Astrocyte (in vitro differentiated cells and primary cell): Measurements from ENCODE around the gene MBTD1. TPM values are rescaled to one million over a fixed set of nuclear protein-coding genes. Genes with fewer than 3 reads are reported as not detected.

Experiments
- DNase-seq: peaks from one replicate; pipeline ENCODE4 v3.0.0-alpha.2; 2010; ENCODE audit warnings: low read depth
- FAIRE-seq: peaks from 2 replicates; lab custom pipeline; 2011; peaks lifted over from hg19 to GRCh38; lab: Jason Lieb, UNC
- H2AFZ ChIP-seq: 2 replicates; pipeline ENCODE4 v1.6.0; 2012; ENCODE audit warnings: low read depth, low read length, inconsistent platforms
- H3K27ac ChIP-seq: 2 replicates; pipeline ENCODE4 v1.5.1; 2011; ENCODE audit warnings: low read depth, low read length, inconsistent platforms
- H3K27me3 ChIP-seq: 2 replicates; pipeline ENCODE4 v1.6.0; 2011; ENCODE audit warnings: low read length, inconsistent platforms; ENCODE audit not compliant: insufficient read depth
- H3K36me3 ChIP-seq: 2 replicates; pipeline ENCODE4 v1.5.1; 2011; ENCODE audit warnings: low read length, inconsistent platforms; ENCODE audit not compliant: insufficient read depth
- H3K4me1 ChIP-seq: 2 replicates; pipeline ENCODE4 v1.5.1; 2011; ENCODE audit warnings: low read length, inconsistent platforms; ENCODE audit not compliant: insufficient read depth
- H3K4me2 ChIP-seq: 2 replicates; pipeline ENCODE4 v1.6.0; 2012; ENCODE audit warnings: low read length, inconsistent platforms
- H3K4me3 ChIP-seq: 2 replicates; pipeline ENCODE4 v1.5.1; 2011; ENCODE audit warnings: low read depth, mild to moderate bottlenecking, low read length, inconsistent platforms; ENCODE audit not compliant: insufficient read depth
- H3K79me2 ChIP-seq: 2 replicates; pipeline ENCODE4 v1.6.0; 2012; ENCODE audit warnings: mild to moderate bottlenecking, low read length, inconsistent platforms; ENCODE audit not compliant: insufficient read depth
- H3K9ac ChIP-seq: 2 replicates; pipeline ENCODE4 v1.6.0; 2012; ENCODE audit warnings: mild to moderate bottlenecking, low read length, inconsistent platforms
- H3K9me3 ChIP-seq: 2 replicates; pipeline ENCODE4 v1.5.1; 2012; ENCODE audit warnings: low read depth, mild to moderate bottlenecking, low read length, inconsistent platforms; ENCODE audit not compliant: insufficient read depth
- H4K20me1 ChIP-seq: 2 replicates; pipeline ENCODE4 v1.6.0; 2012; ENCODE audit warnings: low read length, inconsistent platforms; ENCODE audit not compliant: insufficient read depth
- H3K27ac Mint-ChIP-seq: one replicate; pipeline ENCODE4 v1.8.0; 2021; ENCODE audit warnings: mild to moderate bottlenecking, mixed read lengths; ENCODE audit not compliant: unreplicated experiment
- H3K27me3 Mint-ChIP-seq: one replicate; pipeline ENCODE4 v1.8.0; 2021; ENCODE audit warnings: low read depth, mixed read lengths; ENCODE audit not compliant: unreplicated experiment
- H3K36me3 Mint-ChIP-seq: one replicate; pipeline ENCODE4 v1.8.0; 2021; ENCODE audit warnings: low read depth, mixed read lengths; ENCODE audit not compliant: unreplicated experiment
- H3K4me1 Mint-ChIP-seq: one replicate; pipeline ENCODE4 v1.8.0; 2021; ENCODE audit warnings: low read depth, mixed read lengths; ENCODE audit not compliant: unreplicated experiment
- H3K4me3 Mint-ChIP-seq: one replicate; pipeline ENCODE4 v1.8.0; 2021; ENCODE audit warnings: mild to moderate bottlenecking, moderate library complexity, mixed read lengths; ENCODE audit not compliant: unreplicated experiment
- H3K9me3 Mint-ChIP-seq: one replicate; pipeline ENCODE4 v1.8.0; 2021; ENCODE audit warnings: mild to moderate bottlenecking, mixed read lengths; ENCODE audit not compliant: unreplicated experiment
- EZH2 ChIP-seq: IDR thresholded peaks from 2 replicates; pipeline ENCODE4 v1.6.1; 2012; ENCODE audit warnings: mild to moderate bottlenecking, low read length, inconsistent platforms; ENCODE audit not compliant: insufficient read depth
- total RNA-seq: library from RNA; stranded (reverse); gene quantifications from 2 replicates; pipeline ENCODE4 v1.2.1, GENCODE V29; 2021
- TF ChIP-seq, protein P1 (sequence below): IDR thresholded peaks from 2 replicates; pipeline ENCODE4 v1.5.1; 2011; ENCODE audit warnings: low read depth, mild to moderate bottlenecking, inconsistent platforms, low read length, moderate library complexity; ENCODE audit not compliant: insufficient read depth

The MBTD1 gene
- total RNA-seq, 1 donor from 2014 or later = 11.1 TPM

DNA sequence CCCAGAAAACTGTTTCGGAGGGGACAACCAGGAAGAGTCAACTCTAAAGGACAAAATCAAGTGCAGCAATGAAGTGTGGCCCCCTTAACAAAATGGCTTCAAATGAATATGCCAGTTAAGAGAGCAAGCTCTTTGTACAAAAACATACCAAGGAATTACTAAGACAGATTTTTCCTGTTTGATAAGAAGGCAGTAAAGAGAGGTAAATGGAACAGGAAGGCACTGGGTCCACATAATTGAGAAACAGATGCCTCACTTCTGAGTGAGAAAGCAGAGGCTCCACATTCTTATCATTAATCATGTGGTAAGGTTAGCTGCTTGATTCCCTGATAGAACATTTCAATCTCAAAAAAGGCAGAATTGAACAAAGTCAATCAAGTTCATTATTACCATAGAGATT, 44.9 kb downstream of the MBTD1 start:
- Histone ChIP-seq H4K20me1 (no peaks in the 10 kb centered on the region), H3K27ac (no peak overlapping the region), H2AFZ (no peak overlapping the region), H3K9ac (no peak overlapping the region), H3K4me3 (no peak overlapping the region), H3K27me3 (no peaks in the 10 kb centered on the region), H3K36me3 (peaks cover 11% of the 10 kb centered on the region), H3K79me2 (no peaks in the 10 kb centered on the region), H3K9me3 (no peaks in the 10 kb centered on the region), H3K4me1 (no peaks in the 10 kb centered on the region), H3K4me2 (no peak overlapping the region)
- FAIRE-seq (no peak), DNase-seq (no peak)
- no peak overlapping the region for H3K4me3 Mint-ChIP-seq
- H3K4me1 Mint-ChIP-seq = no peaks in the 10 kb centered on the region
- H3K27me3 Mint-ChIP-seq = no peaks in the 10 kb centered on the region
- H3K36me3 Mint-ChIP-seq = peaks cover 3% of the 10 kb centered on the region
- no peak for TF ChIP-seq EZH2
- TF ChIP-seq, protein P1, sequence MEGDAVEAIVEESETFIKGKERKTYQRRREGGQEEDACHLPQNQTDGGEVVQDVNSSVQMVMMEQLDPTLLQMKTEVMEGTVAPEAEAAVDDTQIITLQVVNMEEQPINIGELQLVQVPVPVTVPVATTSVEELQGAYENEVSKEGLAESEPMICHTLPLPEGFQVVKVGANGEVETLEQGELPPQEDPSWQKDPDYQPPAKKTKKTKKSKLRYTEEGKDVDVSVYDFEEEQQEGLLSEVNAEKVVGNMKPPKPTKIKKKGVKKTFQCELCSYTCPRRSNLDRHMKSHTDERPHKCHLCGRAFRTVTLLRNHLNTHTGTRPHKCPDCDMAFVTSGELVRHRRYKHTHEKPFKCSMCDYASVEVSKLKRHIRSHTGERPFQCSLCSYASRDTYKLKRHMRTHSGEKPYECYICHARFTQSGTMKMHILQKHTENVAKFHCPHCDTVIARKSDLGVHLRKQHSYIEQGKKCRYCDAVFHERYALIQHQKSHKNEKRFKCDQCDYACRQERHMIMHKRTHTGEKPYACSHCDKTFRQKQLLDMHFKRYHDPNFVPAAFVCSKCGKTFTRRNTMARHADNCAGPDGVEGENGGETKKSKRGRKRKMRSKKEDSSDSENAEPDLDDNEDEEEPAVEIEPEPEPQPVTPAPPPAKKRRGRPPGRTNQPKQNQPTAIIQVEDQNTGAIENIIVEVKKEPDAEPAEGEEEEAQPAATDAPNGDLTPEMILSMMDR = no peak
- no peaks in the 10 kb centered on the region for H3K9me3 Mint-ChIP-seq
- no peak overlapping the region for H3K27ac Mint-ChIP-seq

DNA sequence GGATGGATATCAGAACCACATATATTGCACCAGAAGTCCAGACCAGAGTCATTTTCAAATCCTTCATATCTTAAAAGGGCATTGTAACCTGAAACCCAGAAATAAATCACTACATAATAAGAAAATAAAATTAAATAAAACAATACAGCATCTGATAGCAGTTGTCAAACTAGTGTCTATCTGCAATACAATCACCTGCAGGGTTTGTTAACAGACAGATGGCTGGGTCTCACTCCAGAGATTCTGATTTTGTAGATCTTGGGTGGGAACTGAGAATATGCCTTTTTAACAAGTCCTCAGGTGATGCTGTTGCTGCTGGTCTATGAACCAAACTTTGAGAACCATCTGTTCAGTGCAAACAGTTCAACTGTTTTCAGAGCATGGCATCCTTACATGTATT, 56.0 kb downstream of the MBTD1 start:
- no peaks in the 10 kb centered on the region for H4K20me1 ChIP-seq
- no peaks in the 10 kb centered on the region for H3K4me1 ChIP-seq
- no peaks in the 10 kb centered on the region for H3K9me3 ChIP-seq
- TF ChIP-seq EZH2 = no peak
- TF ChIP-seq, protein P1 = no peak
- Mint-ChIP-seq H3K36me3 (peaks cover 11% of the 10 kb centered on the region), H3K27ac (no peak overlapping the region), H3K4me1 (no peaks in the 10 kb centered on the region), H3K27me3 (no peaks in the 10 kb centered on the region), H3K4me3 (no peak overlapping the region), H3K9me3 (no peaks in the 10 kb centered on the region)
- no peak overlapping the region for H3K4me2 ChIP-seq
- H3K27me3 ChIP-seq = no peaks in the 10 kb centered on the region
- H3K79me2 ChIP-seq = no peaks in the 10 kb centered on the region
- H3K27ac ChIP-seq = no peak overlapping the region
- peaks cover 22% of the 10 kb centered on the region for H3K36me3 ChIP-seq
- DNase-seq (no peak), FAIRE-seq (no peak)
- no peak overlapping the region for H3K9ac ChIP-seq
- H2AFZ ChIP-seq = no peak overlapping the region
- H3K4me3 ChIP-seq = no peak overlapping the region

DNA sequence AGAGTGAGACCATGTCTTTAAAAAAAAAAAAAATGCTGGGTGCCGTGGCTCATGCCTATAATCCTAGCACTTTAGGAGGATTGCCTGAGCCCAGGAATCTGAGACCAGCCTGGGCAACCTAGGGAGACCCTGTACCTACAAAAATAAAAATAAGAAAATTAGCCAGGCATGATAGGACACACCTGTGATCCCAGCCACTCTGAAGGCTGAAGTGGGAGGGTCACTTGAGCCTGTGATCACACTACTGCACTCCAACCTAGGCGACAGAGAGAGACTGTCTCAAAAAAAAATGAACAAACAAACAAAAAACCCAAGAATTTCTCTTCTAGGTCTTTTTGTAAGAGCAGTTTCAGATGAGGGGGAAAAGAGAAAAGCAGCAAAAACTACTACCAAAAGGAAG, 59.0 kb downstream of the MBTD1 start:
- Mint-ChIP-seq H3K9me3 (no peaks in the 10 kb centered on the region), H3K36me3 (peaks cover 16% of the 10 kb centered on the region), H3K27me3 (no peaks in the 10 kb centered on the region), H3K27ac (no peak overlapping the region), H3K4me3 (no peak overlapping the region), H3K4me1 (peaks cover 4% of the 10 kb centered on the region)
- Histone ChIP-seq H3K79me2 (no peaks in the 10 kb centered on the region), H3K9ac (no peak overlapping the region), H3K27ac (no peak overlapping the region), H3K36me3 (peaks cover 21% of the 10 kb centered on the region), H2AFZ (no peak overlapping the region), H4K20me1 (no peaks in the 10 kb centered on the region), H3K4me2 (no peak overlapping the region), H3K9me3 (no peaks in the 10 kb centered on the region), H3K4me1 (no peaks in the 10 kb centered on the region), H3K4me3 (no peak overlapping the region), H3K27me3 (no peaks in the 10 kb centered on the region)
- DNase-seq = no peak
- TF ChIP-seq, protein P1 = no peak
- no peak for TF ChIP-seq EZH2
- no peak for FAIRE-seq
